H1 (cell line): ENCODE results near the gene EPHA6.

Experiments
- CREB1 ChIP-seq: IDR thresholded peaks from 2 replicates; pipeline ENCODE4 v1.6.1; 2012; ENCODE audit warnings: inconsistent platforms
- EZH2 ChIP-seq: fragments of 200-600 bp; sonication (generic); IDR thresholded peaks from 2 replicates; pipeline ENCODE4 v1.7.1; 2012; ENCODE audit warnings: low read depth, mild to moderate bottlenecking, moderate library complexity, low read length, inconsistent platforms; ENCODE audit not compliant: severe bottlenecking
- GABPA ChIP-seq: IDR thresholded peaks from 2 replicates; pipeline ENCODE4 v1.6.1; 2011; ENCODE audit warnings: mild to moderate bottlenecking, low read length, moderate library complexity, borderline replicate concordance; ENCODE audit not compliant: insufficient read depth
- NRF1 ChIP-seq: IDR thresholded peaks from 2 replicates; pipeline ENCODE4 v1.6.1; 2011; ENCODE audit warnings: mild to moderate bottlenecking, low read depth, low read length, improper control_type of control experiment
- POLR2AphosphoS5 ChIP-seq: IDR thresholded peaks from 2 replicates; pipeline ENCODE4 v1.6.1; 2011; ENCODE audit warnings: low read depth, low read length
- TAF1 ChIP-seq: IDR thresholded peaks from 2 replicates; pipeline ENCODE4 v1.6.1; 2011; ENCODE audit warnings: mild to moderate bottlenecking, low read depth, low read length
- YY1 ChIP-seq: IDR thresholded peaks from 2 replicates; pipeline ENCODE4 v1.6.1; 2011; ENCODE audit warnings: low read depth, mild to moderate bottlenecking, low read length
- TF ChIP-seq, protein P1 (sequence below): IDR thresholded peaks from 2 replicates; pipeline ENCODE4 v1.6.1; 2012; ENCODE audit warnings: inconsistent platforms
- TF ChIP-seq, protein P2 (sequence below), 3 experiments: IDR thresholded peaks; 1 replicate in 2 of 3; 2 replicates in 1 of 3; pipeline versions ENCODE4 v1.5.1 to v1.6.1; 2011; ENCODE audit warnings: low read length in 3 of 3, mild to moderate bottlenecking in 3 of 3, inconsistent platforms in 2 of 3, low read depth in 1 of 3, moderate library complexity in 1 of 3; ENCODE audit not compliant: insufficient read depth in 1 of 3; ENCODE audit errors: control extremely low read depth in 1 of 3

DNA sequence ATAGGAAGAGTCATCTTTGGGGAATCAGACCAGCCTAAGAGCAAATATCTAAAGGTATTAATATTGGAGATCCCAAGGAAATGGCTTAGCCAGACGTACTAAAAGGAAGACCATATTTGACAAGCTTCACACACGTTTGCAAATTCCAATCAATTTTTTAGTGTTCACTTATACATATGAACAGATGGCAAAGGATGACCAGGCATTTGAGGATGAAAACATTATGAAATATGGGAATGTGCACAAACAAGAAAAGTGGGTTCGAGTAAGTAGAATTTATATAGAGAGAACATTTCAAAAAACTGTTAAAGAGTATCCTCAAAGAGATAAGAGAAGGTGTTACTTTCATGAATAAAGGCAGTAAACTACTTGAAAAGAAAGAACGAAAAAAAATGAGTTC is 981.6 kb downstream of the EPHA6 start:
- TF ChIP-seq YY1 (no peak), EZH2 (no peak), CREB1 (no peak), POLR2AphosphoS5 (no peak), TAF1 (no peak), GABPA (no peak), NRF1 (no peak)
- TF ChIP-seq, protein P1, sequence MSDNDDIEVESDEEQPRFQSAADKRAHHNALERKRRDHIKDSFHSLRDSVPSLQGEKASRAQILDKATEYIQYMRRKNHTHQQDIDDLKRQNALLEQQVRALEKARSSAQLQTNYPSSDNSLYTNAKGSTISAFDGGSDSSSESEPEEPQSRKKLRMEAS: no peak
- TF ChIP-seq, protein P2, sequence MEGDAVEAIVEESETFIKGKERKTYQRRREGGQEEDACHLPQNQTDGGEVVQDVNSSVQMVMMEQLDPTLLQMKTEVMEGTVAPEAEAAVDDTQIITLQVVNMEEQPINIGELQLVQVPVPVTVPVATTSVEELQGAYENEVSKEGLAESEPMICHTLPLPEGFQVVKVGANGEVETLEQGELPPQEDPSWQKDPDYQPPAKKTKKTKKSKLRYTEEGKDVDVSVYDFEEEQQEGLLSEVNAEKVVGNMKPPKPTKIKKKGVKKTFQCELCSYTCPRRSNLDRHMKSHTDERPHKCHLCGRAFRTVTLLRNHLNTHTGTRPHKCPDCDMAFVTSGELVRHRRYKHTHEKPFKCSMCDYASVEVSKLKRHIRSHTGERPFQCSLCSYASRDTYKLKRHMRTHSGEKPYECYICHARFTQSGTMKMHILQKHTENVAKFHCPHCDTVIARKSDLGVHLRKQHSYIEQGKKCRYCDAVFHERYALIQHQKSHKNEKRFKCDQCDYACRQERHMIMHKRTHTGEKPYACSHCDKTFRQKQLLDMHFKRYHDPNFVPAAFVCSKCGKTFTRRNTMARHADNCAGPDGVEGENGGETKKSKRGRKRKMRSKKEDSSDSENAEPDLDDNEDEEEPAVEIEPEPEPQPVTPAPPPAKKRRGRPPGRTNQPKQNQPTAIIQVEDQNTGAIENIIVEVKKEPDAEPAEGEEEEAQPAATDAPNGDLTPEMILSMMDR (IDR thresholded peaks at IDR 0.05; ENCODE audit: control extremely low read depth in 1 of 3, insufficient read depth in 1 of 3, low read depth in 1 of 3, low read length in 3 of 3): no peak
